ENCODE results near the gene MACF1.
"Not testable (repeated sequence)": the region's sequence is repeated elsewhere in the genome, so short reads cannot be mapped to it uniquely, and the experiment has no call there.

The MACF1 gene

DNA sequence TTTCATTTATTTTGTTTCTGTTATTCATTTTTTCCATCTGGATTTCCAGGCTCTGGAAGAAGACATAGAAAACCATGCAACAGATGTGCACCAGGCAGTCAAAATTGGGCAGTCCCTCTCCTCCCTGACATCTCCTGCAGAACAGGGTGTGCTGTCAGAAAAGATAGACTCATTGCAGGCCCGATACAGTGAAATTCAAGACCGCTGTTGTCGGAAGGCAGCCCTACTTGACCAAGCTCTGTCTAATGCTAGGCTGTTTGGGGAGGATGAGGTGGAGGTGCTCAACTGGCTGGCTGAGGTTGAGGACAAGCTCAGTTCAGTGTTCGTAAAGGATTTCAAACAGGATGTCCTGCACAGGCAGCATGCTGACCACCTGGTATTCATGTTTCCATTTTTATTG, 223.4 kb downstream of the MACF1 start:
- DNase-seq: no peak

GRCh38 chr1:39431927-39432326, 227.4 kb downstream of the MACF1 start:
- DNase-seq: no peak

GRCh38 chr1:39434797-39435395, 230.4 kb downstream of the MACF1 start:
- no peak for DNase-seq

- no peak for DNase-seq
Observed at GRCh38 chr1:39435597-39435996, 231.1 kb downstream of the MACF1 start.

GRCh38 chr1:39436842-39437241, 232.3 kb downstream of the MACF1 start:
- DNase-seq: no peak

DNA sequence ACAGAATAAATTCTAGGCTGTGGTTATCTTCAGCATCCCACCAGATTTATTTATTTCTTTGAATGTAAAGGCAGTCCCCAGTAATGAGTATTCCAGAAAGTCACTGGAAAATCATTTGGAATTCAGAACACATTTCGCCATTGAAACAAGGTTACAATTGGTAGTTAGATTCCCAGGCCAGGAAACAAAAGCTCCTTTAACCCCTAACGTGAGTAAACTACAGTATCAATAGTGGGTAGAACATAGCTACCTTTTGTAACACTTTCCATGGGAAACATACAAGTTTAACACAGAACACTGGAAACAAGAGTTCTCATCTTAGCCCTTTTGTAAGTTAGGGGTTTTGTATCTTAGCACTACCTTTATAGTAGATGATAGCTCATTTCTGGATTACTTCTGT, 233.5 kb downstream of the MACF1 start:
- no peak for DNase-seq

DNA sequence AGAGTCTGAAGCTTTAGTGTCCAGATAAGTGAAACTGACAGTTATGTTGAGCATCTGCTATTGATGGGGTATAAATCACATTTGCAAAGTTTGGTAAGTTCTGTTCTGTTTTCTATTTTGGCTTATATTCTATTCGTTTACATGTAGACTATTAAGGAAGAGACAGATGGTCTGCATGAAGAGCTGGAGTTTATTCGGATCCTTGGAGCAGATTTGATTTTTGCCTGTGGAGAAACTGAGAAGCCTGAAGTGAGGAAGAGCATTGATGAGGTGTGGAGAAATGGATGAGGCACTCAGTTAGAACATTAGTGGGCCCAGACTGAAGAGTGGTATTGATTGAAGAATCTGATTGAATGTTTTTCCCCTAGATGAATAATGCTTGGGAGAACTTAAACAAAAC, 236.4 kb downstream of the MACF1 start:
- DNase-seq: no peak

GRCh38 chr1:39441797-39442196, 237.3 kb downstream of the MACF1 start:
- DNase-seq: no peak

GRCh38 chr1:39445573-39445972, 241.1 kb downstream of the MACF1 start:
- DNase-seq: no peak

DNA sequence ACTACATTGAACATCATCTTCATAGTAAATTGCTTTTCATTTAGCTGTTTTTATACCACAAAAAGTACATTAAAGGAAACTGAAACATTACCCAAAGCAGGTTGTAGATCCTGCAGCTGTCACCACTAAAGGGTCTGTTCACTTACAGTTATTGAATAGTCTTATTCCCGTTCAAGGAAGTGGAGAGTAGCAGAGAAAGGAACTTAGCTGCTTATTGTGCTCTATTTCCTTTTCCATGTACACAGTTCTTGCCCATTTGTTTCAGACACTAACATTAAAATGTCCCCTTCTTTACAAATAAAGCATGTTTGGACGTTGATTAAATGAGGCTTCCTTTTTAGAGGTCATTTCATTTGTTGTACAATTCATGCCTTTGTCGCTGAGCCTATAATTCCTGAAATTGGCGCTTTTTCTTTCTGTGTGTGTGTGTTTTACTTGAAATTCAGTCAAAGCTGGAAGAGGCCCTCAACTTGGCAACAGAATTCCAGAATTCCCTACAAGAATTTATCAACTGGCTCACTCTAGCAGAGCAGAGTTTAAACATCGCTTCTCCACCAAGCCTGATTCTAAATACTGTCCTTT, 242.6 kb downstream of the MACF1 start:
- DNase-seq: no peak

- not testable (repeated sequence) for DNase-seq
Observed at GRCh38 chr1:39450041-39450440, 245.5 kb downstream of the MACF1 start.

DNA sequence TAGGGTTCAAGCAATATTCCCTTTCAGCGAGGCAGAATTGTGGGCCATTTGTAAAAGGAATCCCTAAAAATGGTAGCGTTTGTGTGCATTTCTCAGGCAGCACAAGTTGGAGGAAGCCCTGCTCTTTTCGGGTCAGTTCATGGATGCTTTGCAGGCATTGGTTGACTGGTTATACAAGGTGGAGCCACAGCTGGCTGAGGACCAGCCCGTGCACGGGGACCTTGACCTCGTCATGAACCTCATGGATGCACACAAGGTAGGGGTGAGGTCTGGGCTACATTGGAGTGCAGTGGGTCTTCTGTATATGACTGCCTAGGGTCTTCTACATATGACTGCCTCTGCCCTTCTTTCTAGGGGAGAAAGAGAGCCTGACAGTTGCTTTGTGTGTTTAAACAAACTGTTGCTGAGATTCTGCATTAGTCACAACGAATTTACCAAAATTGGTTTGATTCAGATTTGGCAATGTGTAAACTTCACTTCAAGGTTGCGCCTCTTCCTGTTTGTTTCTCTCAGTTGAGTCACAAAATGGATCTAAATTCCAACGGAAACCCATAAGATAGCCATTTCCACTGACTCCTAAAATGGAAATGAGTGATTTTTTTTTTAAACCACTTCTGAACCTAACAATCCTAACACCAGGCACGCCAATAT, 246.6 kb downstream of the MACF1 start:
- no peak for DNase-seq

GRCh38 chr1:39452081-39452480, 247.6 kb downstream of the MACF1 start:
- DNase-seq: no peak

DNA sequence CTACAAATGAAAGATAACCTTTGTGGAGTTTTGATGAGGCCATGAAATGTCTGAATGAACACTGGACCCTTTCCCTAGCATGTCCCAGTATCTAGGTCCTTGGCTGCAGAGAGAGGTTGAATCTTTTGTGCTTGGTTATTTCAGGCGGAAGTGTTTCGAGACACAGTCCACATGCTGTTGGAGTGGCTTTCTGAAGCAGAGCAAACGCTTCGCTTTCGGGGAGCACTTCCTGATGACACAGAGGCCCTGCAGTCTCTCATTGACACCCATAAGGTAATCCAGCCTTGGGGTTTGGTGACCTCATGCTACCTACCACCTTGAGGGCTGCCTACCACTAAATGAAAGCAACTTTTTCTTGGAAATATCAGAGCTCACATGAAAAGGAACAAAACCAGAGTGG, 248.0 kb downstream of the MACF1 start:
- no peak for DNase-seq

DNA sequence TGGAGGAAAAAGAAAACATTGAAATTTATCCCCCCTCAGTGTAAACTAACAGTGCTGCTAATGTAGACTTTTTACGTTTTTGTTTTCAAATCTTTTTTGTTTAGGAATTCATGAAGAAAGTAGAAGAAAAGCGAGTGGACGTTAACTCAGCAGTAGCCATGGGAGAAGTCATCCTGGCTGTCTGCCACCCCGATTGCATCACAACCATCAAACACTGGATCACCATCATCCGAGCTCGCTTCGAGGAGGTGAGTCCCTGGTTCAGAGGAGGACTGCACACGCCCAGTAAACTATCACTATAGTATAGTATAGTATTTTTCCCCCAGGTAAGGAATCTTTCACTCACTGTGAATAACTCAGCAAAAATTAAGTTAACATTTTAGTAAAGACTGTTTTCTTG, 249.1 kb downstream of the MACF1 start:
- DNase-seq: no peak

- DNase-seq: no peak
Observed at GRCh38 chr1:39458991-39459390, 254.5 kb downstream of the MACF1 start.

DNA sequence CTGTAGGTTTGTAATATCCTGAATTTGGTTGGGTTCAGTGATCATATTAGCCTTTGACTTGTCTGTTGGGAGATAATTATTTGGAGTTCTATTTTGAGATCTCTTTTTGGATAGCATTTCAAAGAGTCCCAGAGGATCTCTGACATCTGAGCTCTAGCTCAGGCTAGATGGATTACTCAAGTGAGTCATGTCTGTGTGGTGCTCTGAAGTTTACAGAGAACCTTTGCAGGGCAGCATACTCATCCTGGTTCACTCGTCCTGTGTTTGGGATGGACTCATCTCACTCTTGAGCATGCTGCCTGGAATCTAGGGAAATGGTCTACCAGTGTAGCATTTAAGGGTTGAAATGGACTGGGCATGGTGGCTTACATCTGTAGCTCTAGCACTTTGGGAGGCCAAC, 257.6 kb downstream of the MACF1 start:
- DNase-seq: no peak

- DNase-seq: no peak
Observed at GRCh38 chr1:39466413-39467107, 262.1 kb downstream of the MACF1 start.

DNA sequence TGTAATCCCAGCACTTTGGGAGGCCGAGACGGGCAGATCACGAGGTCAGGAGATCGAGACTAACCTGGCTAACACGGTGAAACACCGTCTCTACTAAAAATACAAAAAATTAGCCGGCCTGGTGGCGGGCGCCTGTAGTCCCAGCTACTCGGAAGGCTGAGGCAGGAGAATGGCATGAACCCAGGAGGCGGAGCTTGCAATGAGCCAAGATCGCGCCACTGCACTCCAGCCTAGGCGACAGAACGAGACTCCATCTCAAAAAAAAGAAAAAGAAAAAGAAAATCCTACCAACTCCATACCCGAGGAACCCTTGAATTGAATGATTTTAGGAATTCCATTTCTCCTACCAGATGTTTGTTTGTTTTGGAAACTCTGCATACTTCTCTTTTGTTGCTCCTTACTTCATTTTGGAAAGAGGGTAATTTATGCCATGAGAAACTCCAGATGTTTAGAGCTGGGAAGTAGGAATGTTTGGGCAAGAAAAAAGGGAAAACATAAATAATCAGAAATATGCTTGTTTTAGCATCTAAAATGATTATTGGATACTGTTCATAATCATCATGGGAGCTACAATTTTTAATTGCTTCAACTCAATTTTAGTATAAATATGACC, 262.7 kb downstream of the MACF1 start:
- not testable (repeated sequence) for DNase-seq

GRCh38 chr1:39469150-39469549, 264.7 kb downstream of the MACF1 start:
- no peak for DNase-seq

DNA sequence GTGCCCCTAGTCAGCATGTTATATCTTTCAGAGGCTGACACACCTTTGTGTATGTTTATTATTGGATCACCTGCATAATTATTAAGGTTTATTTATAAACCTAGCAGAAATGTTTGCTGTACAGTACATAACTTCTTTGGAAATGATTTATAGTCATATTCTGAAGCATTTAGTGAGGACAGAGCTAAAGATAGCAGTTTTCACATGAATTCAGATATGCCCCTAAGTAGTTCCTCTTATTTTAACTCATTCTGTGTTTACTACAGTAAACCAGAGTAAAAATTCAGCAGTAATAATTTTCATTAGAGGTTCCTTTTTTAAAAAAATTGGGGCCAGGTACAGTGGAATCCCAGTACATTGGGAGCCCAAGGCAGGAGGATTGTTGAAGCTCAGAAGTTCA, 265.5 kb downstream of the MACF1 start:
- no peak for DNase-seq

DNA sequence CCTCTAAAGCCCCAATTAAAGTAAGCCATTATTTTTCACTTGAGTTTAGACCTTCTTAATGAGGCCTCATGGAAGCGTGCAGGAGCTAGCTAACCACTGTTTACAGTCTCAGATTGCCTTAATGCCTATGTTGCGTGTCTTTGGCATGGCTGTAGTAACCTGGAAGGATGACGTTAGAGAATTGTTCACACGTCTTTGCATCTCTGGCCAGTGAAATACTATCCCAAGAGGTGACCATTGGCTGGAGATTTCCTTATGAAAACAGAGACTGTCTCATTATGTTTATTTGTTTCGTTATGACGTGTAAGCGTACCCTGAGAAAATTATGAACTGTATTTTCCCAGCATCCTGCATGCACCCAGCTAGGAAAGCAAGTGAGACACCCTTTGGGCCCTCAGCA, 268.3 kb downstream of the MACF1 start:
- no peak for DNase-seq

DNA sequence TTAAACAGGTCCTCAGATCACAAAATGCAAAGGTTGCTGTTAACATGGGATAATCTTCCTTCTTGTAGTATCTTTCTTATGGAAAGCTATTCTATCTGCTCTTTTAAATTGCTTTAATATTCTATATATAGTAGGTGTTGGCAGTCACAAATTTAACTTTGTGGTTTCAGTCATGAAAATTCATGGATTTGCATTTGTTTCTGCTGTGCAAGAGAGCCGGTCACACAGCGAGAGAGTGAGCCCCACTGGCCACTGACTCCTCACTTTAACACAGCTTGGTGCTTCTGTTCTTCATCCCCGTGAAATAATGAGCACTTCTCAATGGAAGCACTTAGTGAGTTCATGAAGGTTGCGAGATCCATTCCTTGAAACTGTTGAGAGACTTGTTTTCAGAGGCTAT, 268.8 kb downstream of the MACF1 start:
- no peak for DNase-seq

DNA sequence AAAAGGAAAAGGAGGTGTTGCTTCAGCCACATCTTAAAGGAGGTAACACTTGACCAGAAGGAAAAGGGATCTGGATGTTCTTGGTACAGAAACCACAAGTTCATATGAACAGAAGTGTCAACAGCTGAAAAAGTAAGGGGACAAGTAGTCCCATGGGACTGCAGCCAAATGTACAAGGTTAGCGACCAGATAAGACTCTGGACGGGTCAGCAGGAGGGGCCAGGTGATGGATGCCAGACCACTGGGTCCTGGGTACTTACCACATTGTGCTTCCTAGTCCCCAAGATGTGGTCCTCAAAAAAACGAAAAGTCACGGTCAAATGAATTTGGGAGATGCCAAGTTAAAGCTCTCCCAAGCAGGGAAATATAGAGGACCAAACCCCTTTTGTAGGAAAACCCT, 270.3 kb downstream of the MACF1 start:
- DNase-seq: no peak

Measured in retina (tissue), 1 donor.